ENCODE results near the gene PRR5L.

PRR5L gene

DNA sequence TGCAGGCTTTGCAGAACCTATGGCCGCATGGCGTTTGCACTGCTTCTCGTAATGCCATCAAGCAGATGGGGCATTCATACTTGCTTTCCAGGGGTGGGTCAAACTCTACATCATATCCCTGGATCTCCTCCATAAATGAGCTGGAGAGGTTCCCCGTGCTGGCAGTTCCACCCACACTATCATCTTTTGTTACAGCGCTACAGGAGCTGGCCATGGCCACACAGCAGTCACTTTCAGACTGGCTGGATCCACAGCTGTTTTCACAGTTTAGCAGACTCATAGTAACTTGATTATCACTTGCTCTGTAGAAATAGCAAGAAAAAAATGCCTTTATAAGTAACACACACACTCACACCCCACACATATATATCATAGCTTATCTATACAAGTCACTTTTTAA lies 205.1 kb downstream of the PRR5L start:
- TF ChIP-seq, protein P1, sequence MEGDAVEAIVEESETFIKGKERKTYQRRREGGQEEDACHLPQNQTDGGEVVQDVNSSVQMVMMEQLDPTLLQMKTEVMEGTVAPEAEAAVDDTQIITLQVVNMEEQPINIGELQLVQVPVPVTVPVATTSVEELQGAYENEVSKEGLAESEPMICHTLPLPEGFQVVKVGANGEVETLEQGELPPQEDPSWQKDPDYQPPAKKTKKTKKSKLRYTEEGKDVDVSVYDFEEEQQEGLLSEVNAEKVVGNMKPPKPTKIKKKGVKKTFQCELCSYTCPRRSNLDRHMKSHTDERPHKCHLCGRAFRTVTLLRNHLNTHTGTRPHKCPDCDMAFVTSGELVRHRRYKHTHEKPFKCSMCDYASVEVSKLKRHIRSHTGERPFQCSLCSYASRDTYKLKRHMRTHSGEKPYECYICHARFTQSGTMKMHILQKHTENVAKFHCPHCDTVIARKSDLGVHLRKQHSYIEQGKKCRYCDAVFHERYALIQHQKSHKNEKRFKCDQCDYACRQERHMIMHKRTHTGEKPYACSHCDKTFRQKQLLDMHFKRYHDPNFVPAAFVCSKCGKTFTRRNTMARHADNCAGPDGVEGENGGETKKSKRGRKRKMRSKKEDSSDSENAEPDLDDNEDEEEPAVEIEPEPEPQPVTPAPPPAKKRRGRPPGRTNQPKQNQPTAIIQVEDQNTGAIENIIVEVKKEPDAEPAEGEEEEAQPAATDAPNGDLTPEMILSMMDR (conservative IDR thresholded peaks at IDR 0.05; ENCODE audit: low read depth, low read length) = no peak
- Histone ChIP-seq H3K79me2 (ENCODE audit: insufficient read depth, low read depth) (no peaks in the 10 kb centered on the region; the same call in 1 of the 2 replicates), H3K27ac (no peak overlapping the region), H3K9ac (no peak overlapping the region), H3K4me2 (no peak overlapping the region), H2AFZ (ENCODE audit: low read depth) (no peak overlapping the region), H3K4me3 (IDR thresholded peaks at IDR 0.05; ENCODE audit: insufficient read depth, low read depth, low read length) (no peak overlapping the region), H3K4me1 (ENCODE audit: low read depth, poor library complexity, severe bottlenecking) (peaks cover 26% of the 10 kb centered on the region), H3K36me3 (ENCODE audit: insufficient read depth) (no peaks in the 10 kb centered on the region), H4K20me1 (ENCODE audit: insufficient read depth) (no peaks in the 10 kb centered on the region), H3K27me3 (ENCODE audit: insufficient read depth, low read depth) (no peaks in the 10 kb centered on the region)

DNA sequence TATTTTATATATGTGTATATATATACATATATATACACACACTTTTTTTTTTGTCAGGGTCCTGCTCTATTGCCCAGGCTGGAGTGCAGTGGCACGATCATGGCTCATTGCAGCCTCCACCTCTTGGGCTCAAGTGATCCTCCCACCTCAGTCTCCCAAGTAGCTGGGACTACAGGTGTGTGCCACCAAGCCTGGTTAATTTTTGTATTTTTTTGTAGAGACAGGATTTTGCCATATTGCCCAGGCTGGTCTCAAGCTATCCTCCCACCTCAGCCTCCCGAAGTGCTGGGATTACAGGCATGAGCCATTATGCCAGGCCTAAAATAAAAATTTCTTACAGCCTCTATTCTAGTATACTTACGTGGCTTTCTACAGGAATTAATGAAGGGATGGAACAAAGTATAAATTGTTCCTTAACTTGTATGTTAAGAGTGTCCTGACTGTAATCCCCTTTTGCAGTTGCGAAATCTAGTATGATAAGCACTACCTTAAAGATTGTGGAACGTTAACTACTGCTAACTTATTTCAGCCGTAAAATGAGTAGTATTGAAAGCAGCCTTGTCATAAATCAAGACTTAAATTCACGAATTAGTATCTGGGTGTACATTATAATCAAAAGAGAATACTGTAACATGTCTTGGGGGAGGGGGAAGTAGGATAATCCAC lies 211.9 kb downstream of the PRR5L start:
- H3K9ac ChIP-seq = no peak overlapping the region
- no peak overlapping the region for H2AFZ ChIP-seq (ENCODE audit: low read depth)
- H3K4me3 ChIP-seq (IDR thresholded peaks at IDR 0.05; ENCODE audit: insufficient read depth, low read depth, low read length) = no peak overlapping the region
- no peak overlapping the region for H3K27ac ChIP-seq
- H4K20me1 ChIP-seq (ENCODE audit: insufficient read depth) = no peaks in the 10 kb centered on the region
- no peaks in the 10 kb centered on the region for H3K36me3 ChIP-seq (ENCODE audit: insufficient read depth)
- H3K27me3 ChIP-seq (ENCODE audit: insufficient read depth, low read depth) = no peaks in the 10 kb centered on the region
- peaks cover 8% of the 10 kb centered on the region for H3K4me1 ChIP-seq (ENCODE audit: low read depth, poor library complexity, severe bottlenecking)
- TF ChIP-seq, protein P1 (conservative IDR thresholded peaks at IDR 0.05; ENCODE audit: low read depth, low read length) = no peak
- H3K79me2 ChIP-seq (ENCODE audit: insufficient read depth, low read depth) = peaks cover 13% of the 10 kb centered on the region; the same call in 1 of the 2 replicates
- peak overlapping the region; percentile 44 for H3K4me2 ChIP-seq

DNA sequence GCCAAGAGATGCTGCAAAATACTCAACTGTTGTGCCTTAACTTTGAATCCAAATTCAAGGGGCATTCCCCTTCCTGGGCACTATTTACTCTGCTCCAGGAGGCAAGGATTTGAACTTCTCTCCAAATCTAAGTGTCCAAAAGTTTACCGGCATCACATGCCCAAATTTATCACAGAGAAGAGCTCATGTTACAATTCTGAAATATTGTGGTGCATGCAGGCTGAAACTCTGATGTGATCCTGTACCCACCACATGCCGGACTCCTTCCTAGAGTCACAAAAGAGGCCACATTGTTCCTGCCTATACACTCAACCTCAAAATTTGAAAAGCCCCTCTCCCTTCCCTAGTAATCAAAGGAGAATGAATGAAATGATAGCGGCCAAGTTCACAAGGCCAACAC lies 212.7 kb downstream of the PRR5L start:
- Histone ChIP-seq H3K4me3 (IDR thresholded peaks at IDR 0.05; ENCODE audit: insufficient read depth, low read depth, low read length) (no peak overlapping the region), H3K79me2 (ENCODE audit: insufficient read depth, low read depth) (peaks cover 13% of the 10 kb centered on the region; the same call in 1 of the 2 replicates), H4K20me1 (ENCODE audit: insufficient read depth) (no peaks in the 10 kb centered on the region), H3K4me1 (ENCODE audit: low read depth, poor library complexity, severe bottlenecking) (peaks cover 8% of the 10 kb centered on the region), H3K27me3 (ENCODE audit: insufficient read depth, low read depth) (no peaks in the 10 kb centered on the region), H3K9ac (peak overlapping the region; percentile 75; the same call in 1 of the 2 replicates), H2AFZ (ENCODE audit: low read depth) (no peak overlapping the region), H3K4me2 (peak overlapping the region; percentile 44), H3K36me3 (ENCODE audit: insufficient read depth) (no peaks in the 10 kb centered on the region), H3K27ac (no peak overlapping the region; the same call in 1 of the 2 replicates)
- TF ChIP-seq, protein P1 (conservative IDR thresholded peaks at IDR 0.05; ENCODE audit: low read depth, low read length) = no peak

DNA sequence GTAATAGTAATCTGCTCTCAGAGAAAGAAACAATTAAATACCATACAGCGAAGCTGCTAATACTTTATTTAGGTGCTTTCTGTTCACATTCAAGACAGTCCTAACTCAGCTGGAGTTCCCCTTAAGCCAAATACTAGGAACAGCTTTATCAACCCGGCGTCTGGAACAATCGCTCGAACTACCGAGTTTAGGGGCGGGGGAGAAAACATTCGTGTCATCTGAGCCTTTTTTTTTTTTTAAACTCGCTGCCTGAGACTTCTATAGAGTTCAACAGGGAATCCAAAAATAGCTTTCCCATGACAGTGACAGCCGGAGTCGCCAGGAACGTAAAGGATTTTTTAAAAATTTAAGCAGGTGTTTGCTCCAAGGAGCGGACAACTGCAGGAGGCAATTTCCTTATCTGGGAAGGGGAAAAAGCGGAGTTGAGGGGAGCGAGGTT lies 213.1 kb downstream of the PRR5L start:
- peaks cover 13% of the 10 kb centered on the region; the same call in 1 of the 2 replicates for H3K79me2 ChIP-seq (ENCODE audit: insufficient read depth, low read depth)
- peaks cover 8% of the 10 kb centered on the region for H3K4me1 ChIP-seq (ENCODE audit: low read depth, poor library complexity, severe bottlenecking)
- peak overlapping the region; percentile 97 for H2AFZ ChIP-seq (ENCODE audit: low read depth)
- no peaks in the 10 kb centered on the region for H3K36me3 ChIP-seq (ENCODE audit: insufficient read depth)
- no peaks in the 10 kb centered on the region for H4K20me1 ChIP-seq (ENCODE audit: insufficient read depth)
- TF ChIP-seq, protein P1 (conservative IDR thresholded peaks at IDR 0.05; ENCODE audit: low read depth, low read length) = no peak
- H3K27ac ChIP-seq = no peak overlapping the region; the same call in 1 of the 2 replicates
- no peaks in the 10 kb centered on the region for H3K27me3 ChIP-seq (ENCODE audit: insufficient read depth, low read depth)
- no peak overlapping the region for H3K4me3 ChIP-seq (IDR thresholded peaks at IDR 0.05; ENCODE audit: insufficient read depth, low read depth, low read length)
- H3K9ac ChIP-seq = peak overlapping the region; percentile 75; the same call in 1 of the 2 replicates
- peak overlapping the region; percentile 44 for H3K4me2 ChIP-seq

Data from KMS-11 (cell line).